ENCODE data around the gene RPS16. TPM values are rescaled to one million over a fixed set of nuclear protein-coding genes. Genes with fewer than 3 reads are reported as not detected.

RPS16 gene
- total and polyA plus RNA-seq, 2 donors (not counting 1 experiment from before 2014, with no cell fraction given) = 3,910 to 6,448 TPM

GRCh38 chr19:39445196-39446111, 9.7 kb upstream of the RPS16 start, which contains the start of gene SUPT5H:
Gene SUPT5H (plus strand): TSS chr19:39445582. CDS start chr19:39445891, 309 bp downstream.
- H3K9me3 ChIP-seq (ENCODE audit: control extremely low read depth in 1 of 3, control insufficient read depth in 2 of 3, insufficient read depth in 1 of 3, low read length in 2 of 3) = no peaks in the 10 kb centered on the region
- Mint-ChIP-seq H3K9me3 (ENCODE audit: insufficient read depth) (no peaks in the 10 kb centered on the region), H3K27me3 (no peaks in the 10 kb centered on the region), H3K27ac (peak within 1 kb of the TSS; percentile 97), H3K4me3 (peak within 1 kb of the TSS; percentile 97), H3K4me1 (peaks cover 58% of the 10 kb centered on the region)
- ChIA-PET POLR2A (interaction anchor here (0.6 to 3.5 kb wide), 12 partner anchors 8 to 1202 kb away, joined by 3 to 42 read pairs (median 4); partner anchors contain the start of genes MED29, PAF1, RPS16 and TIMM50), CTCF (interaction anchor here (0.7 to 2.4 kb wide), 6 partner anchors 10 to 222 kb away, joined by 3 to 9 read pairs (median 3); partner anchors contain the start of gene RPS16)
- ATAC-seq (ENCODE audit: low read depth) (peak; percentile 94), DNase-seq (peak; percentile 99)
- peak within 1 kb of the TSS; percentile 69 to 98 (median 95) for H3K4me3 ChIP-seq (ENCODE audit: control extremely low read depth in 1 of 5, extremely low read depth in 1 of 5, insufficient read depth in 1 of 5, low read depth in 2 of 5, low read length in 4 of 5)
- H2AFZ ChIP-seq (ENCODE audit: insufficient read depth, low read depth, low read length, poor library complexity, severe bottlenecking) = peak within 1 kb of the TSS; percentile 80
- WGBS (ENCODE audit: insufficient coverage) = under 1% methylated on average over 65 of the region's 68 CpGs
- no peaks in the 10 kb centered on the region for H3K27me3 ChIP-seq (replicated peaks in 1 of 4; ENCODE audit: control extremely low read depth in 1 of 4, control insufficient read depth in 3 of 4, insufficient read depth in 4 of 4, low read length in 3 of 4)
- peak within 1 kb of the TSS; percentile 91 to 95 for H3K27ac ChIP-seq (ENCODE audit: low read length in 2 of 2)
- peak within 1 kb of the TSS; percentile 96 for H3K4me2 ChIP-seq (replicated peaks; ENCODE audit: low read depth, low read length, poor library complexity, severe bottlenecking)
- peaks cover 0 to 4% of the 10 kb centered on the region in 2 experiments for H3K36me3 ChIP-seq (replicated peaks in 1 of 2; ENCODE audit: control extremely low read depth in 1 of 2, control insufficient read depth in 1 of 2, extremely low read depth in 1 of 2, insufficient read depth in 2 of 2, low read length in 1 of 2)
- H3K79me2 ChIP-seq (ENCODE audit: control insufficient read depth, insufficient read depth, low read length) = peaks cover 58% of the 10 kb centered on the region
- TF ChIP-seq CTCF (IDR thresholded peaks at IDR 0.05) (no peak), EZH2 (IDR thresholded peaks at IDR 0.05; ENCODE audit: borderline replicate concordance, insufficient read depth, low read depth, low read length, poor library complexity, severe bottlenecking) (no peak)
- peak within 1 kb of the TSS; percentile 98 for H3K9ac ChIP-seq (ENCODE audit: low read length)
- peaks cover 42 to 56% of the 10 kb centered on the region in 2 donors for H3K4me1 ChIP-seq (ENCODE audit: control insufficient read depth in 2 of 2, insufficient read depth in 2 of 2, low read length in 2 of 2)
- intact Hi-C loops (cut with micrococcal nuclease) = loop anchor here (1.0 to 10.0 kb wide), 10 partner anchors 9 to 389 kb away; partner anchors contain the start of genes DYRK1B, EID2, EID2B and MED29
- H4K20me1 ChIP-seq (ENCODE audit: control insufficient read depth, insufficient read depth, low read length, poor library complexity, severe bottlenecking) = peaks cover 38% of the 10 kb centered on the region
